ENCODE results near the gene TMEM100. TPM values are rescaled to one million over a fixed set of nuclear protein-coding genes. Genes with fewer than 3 reads are reported as not detected.

TMEM100 gene
- total and polyA plus RNA-seq, 2 donors (not counting 3 experiments of a cell fraction or from before 2014, with no cell fraction given): not detected

DNA sequence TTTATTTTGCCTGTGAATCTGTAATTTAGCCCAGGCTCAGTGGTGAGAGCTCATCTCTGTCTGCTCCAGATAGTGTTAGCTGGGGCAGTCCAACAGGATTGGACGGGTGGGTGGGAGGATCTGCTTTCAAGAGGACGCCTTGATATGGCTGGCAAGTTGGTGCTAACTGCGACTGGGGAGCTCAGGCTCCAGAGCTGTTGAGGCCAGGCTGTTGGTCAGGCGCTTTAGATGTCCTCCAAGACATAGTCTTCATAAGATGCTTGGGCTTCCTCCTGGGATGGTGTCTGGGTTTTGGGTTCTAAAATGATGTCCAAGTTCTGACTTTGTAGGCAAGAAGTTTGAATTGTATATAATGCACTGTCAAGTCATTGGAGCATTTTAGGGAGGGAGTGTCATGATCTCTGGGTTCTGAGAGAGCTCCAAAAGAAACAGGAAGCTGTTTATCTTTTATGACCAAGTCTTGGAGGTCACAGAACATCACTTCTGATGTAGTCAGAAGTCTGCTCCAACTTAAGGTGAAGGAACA, 15.4 kb upstream of the TMEM100 start:
- Histone ChIP-seq H3K9ac (replicated peaks; ENCODE audit: extremely low read depth, insufficient read depth, low read length) (no peak overlapping the region), H2AFZ (ENCODE audit: low read depth, low read length) (no peak overlapping the region), H3K27ac (ENCODE audit: insufficient read depth, low read depth, low read length) (no peak overlapping the region), H4K20me1 (replicated peaks; ENCODE audit: control insufficient read depth, extremely low read depth, insufficient read depth, low read length) (no peaks in the 10 kb centered on the region), H3K27me3 (ENCODE audit: control insufficient read depth in 2 of 2, insufficient read depth in 2 of 2, low read length in 2 of 2) (no peaks in the 10 kb centered on the region), H3K9me3 (replicated peaks; ENCODE audit: control insufficient read depth, insufficient read depth, low read length) (no peaks in the 10 kb centered on the region), H3K4me2 (ENCODE audit: insufficient read depth, low read length) (no peak overlapping the region), H3K9me1 (replicated peaks; ENCODE audit: control insufficient read depth, extremely low read depth, insufficient read depth, low read length) (no peaks in the 10 kb centered on the region), H3K36me3 (ENCODE audit: control insufficient read depth in 2 of 2, extremely low read depth in 1 of 2, insufficient read depth in 2 of 2, low read length in 2 of 2) (no peaks in the 10 kb centered on the region), H3K4me3 (replicated peaks in 1 of 3; ENCODE audit: insufficient read depth in 1 of 3, low read depth in 1 of 3, low read length in 3 of 3) (no peak overlapping the region), H3K4me1 (ENCODE audit: control insufficient read depth, extremely low read depth, insufficient read depth, low read length) (no peaks in the 10 kb centered on the region), H3K79me2 (ENCODE audit: control insufficient read depth, insufficient read depth, low read length) (no peaks in the 10 kb centered on the region)
- BruUV-seq (replicated peaks): no TSS peak
- FAIRE-seq: no peak
- dilution Hi-C loops (cut with MboI; ENCODE audit: extremely low pct_ligation_motif_present, low sequenced_read_pairs): no loop called here
- DNase-seq (ENCODE audit: low read depth, low spot score): no peak
- ChIA-PET POLR2A (no interaction called here), CTCF (interaction anchor here (1.3 to 1.8 kb wide), 4 partner anchors 13 to 32 kb away, joined by 3 to 6 read pairs (median 4); partner anchors contain the start of gene PCTP)
- TF ChIP-seq MYC (IDR thresholded peaks at IDR 0.05; ENCODE audit: low read depth, low read length): no peak
- no peak for TF ChIP-seq POLR2A (IDR thresholded peaks at IDR 0.05; ENCODE audit: low read depth, low read length)
- no peak for TF ChIP-seq GATA2 (IDR thresholded peaks at IDR 0.05; ENCODE audit: insufficient read depth, insufficient read length, low read depth, low read length)
- TF ChIP-seq POLR2AphosphoS5 (IDR thresholded peaks at IDR 0.05; ENCODE audit: insufficient read depth, low read depth, low read length): no peak
- TF ChIP-seq JUN (IDR thresholded peaks at IDR 0.05; ENCODE audit: borderline replicate concordance, insufficient read depth, insufficient read length, low read depth): no peak
- TF ChIP-seq EZH2 (IDR thresholded peaks at IDR 0.05; ENCODE audit: borderline replicate concordance, low read depth, low read length, severe bottlenecking): no peak
- TF ChIP-seq, protein P1, sequence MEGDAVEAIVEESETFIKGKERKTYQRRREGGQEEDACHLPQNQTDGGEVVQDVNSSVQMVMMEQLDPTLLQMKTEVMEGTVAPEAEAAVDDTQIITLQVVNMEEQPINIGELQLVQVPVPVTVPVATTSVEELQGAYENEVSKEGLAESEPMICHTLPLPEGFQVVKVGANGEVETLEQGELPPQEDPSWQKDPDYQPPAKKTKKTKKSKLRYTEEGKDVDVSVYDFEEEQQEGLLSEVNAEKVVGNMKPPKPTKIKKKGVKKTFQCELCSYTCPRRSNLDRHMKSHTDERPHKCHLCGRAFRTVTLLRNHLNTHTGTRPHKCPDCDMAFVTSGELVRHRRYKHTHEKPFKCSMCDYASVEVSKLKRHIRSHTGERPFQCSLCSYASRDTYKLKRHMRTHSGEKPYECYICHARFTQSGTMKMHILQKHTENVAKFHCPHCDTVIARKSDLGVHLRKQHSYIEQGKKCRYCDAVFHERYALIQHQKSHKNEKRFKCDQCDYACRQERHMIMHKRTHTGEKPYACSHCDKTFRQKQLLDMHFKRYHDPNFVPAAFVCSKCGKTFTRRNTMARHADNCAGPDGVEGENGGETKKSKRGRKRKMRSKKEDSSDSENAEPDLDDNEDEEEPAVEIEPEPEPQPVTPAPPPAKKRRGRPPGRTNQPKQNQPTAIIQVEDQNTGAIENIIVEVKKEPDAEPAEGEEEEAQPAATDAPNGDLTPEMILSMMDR (IDR thresholded peaks at IDR 0.05; ENCODE audit: extremely low read depth in 1 of 2, insufficient read depth in 1 of 2, low read depth in 1 of 2, low read length in 2 of 2): no peak
- TF ChIP-seq, protein P2, sequence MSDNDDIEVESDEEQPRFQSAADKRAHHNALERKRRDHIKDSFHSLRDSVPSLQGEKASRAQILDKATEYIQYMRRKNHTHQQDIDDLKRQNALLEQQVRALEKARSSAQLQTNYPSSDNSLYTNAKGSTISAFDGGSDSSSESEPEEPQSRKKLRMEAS (IDR thresholded peaks at IDR 0.05; ENCODE audit: insufficient read depth, insufficient read length): no peak
- intact Hi-C loops (cut with micrococcal nuclease): no loop called here

Data from endothelial cell of umbilical vein (primary cell).